Measurements from ENCODE around the gene SPIN2A. TPM values are rescaled to one million over a fixed set of nuclear protein-coding genes. Genes with fewer than 3 reads are reported as not detected.
"Not testable (repeated sequence)": the region's sequence is repeated elsewhere in the genome, so short reads cannot be mapped to it uniquely, and the experiment has no call there.

SPIN2A gene
- total RNA-seq, 1 experiment from 2014 or later, result 2.5 TPM

GRCh38 chrX:57138674-57139073, 1.5 kb upstream of the SPIN2A start:
- no TSS peak for BruUV-seq (replicated peaks)
- CTCF ChIA-PET, result no interaction called here

GRCh38 chrX:57137501-57137900, 304 bp upstream of the SPIN2A start:
- Histone ChIP-seq H3K79me2 (ENCODE audit: low read depth) (no peaks in the 10 kb centered on the region), H3K36me3 (ENCODE audit: low read depth) (no peaks in the 10 kb centered on the region), H3K9me3 (ENCODE audit: insufficient read depth, low read depth) (no peaks in the 10 kb centered on the region), H3K27ac (no peak overlapping the region), H3K4me1 (replicated peaks; ENCODE audit: insufficient read depth) (no peaks in the 10 kb centered on the region), H3K9me2 (ENCODE audit: insufficient read depth) (no peaks in the 10 kb centered on the region), H3K4me3 (no peak overlapping the region), H3K27me3 (ENCODE audit: insufficient read depth, low read depth) (no peaks in the 10 kb centered on the region), H4K20me1 (ENCODE audit: insufficient read depth) (no peaks in the 10 kb centered on the region), H2AFZ (no peak overlapping the region), H3F3A (ENCODE audit: insufficient read depth, low read depth) (no peaks in the 10 kb centered on the region), H3K4me2 (no peak overlapping the region)
- POLR2A ChIA-PET (ENCODE audit: unreplicated experiment), result no interaction called here
- CTCF ChIA-PET, result no interaction called here
- no peak for DNase-seq
- intact Hi-C loops (cut with micrococcal nuclease; ENCODE audit: unreplicated experiment), result no loop called here
- TF ChIP-seq EZH2 (IDR thresholded peaks at IDR 0.05; ENCODE audit: low read depth), result no peak
- no peak for TF ChIP-seq CTCF (conservative IDR thresholded peaks at IDR 0.05)
- BruUV-seq (replicated peaks), result no TSS peak

More at GRCh38 chrX:57138674-57139073, 1.5 kb upstream of the SPIN2A start:
- Histone ChIP-seq H3F3A (ENCODE audit: insufficient read depth, low read depth) (no peaks in the 10 kb centered on the region), H3K36me3 (ENCODE audit: low read depth) (no peaks in the 10 kb centered on the region), H3K79me2 (ENCODE audit: low read depth) (no peaks in the 10 kb centered on the region), H4K20me1 (ENCODE audit: insufficient read depth) (no peaks in the 10 kb centered on the region), H3K4me3 (no peak overlapping the region), H3K27me3 (ENCODE audit: insufficient read depth, low read depth) (no peaks in the 10 kb centered on the region), H3K27ac (no peak overlapping the region), H3K4me1 (replicated peaks; ENCODE audit: insufficient read depth) (no peaks in the 10 kb centered on the region), H3K4me2 (no peak overlapping the region), H2AFZ (no peak overlapping the region), H3K9me3 (ENCODE audit: insufficient read depth, low read depth) (no peaks in the 10 kb centered on the region), H3K9me2 (ENCODE audit: insufficient read depth) (no peaks in the 10 kb centered on the region; the same call in 1 of the 2 replicates)
- TF ChIP-seq EZH2 (IDR thresholded peaks at IDR 0.05; ENCODE audit: low read depth), result no peak
- TF ChIP-seq CTCF (conservative IDR thresholded peaks at IDR 0.05), result no peak
- no peak for DNase-seq
- intact Hi-C loops (cut with micrococcal nuclease; ENCODE audit: unreplicated experiment), result no loop called here
- POLR2A ChIA-PET (ENCODE audit: unreplicated experiment), result no interaction called here

- CTCF ChIA-PET; H3K9me3 ChIP-seq (ENCODE audit: insufficient read depth, low read depth); POLR2A ChIA-PET (ENCODE audit: unreplicated experiment); H3K9me2 ChIP-seq (ENCODE audit: insufficient read depth); H3K4me1 ChIP-seq (replicated peaks; ENCODE audit: insufficient read depth); H3F3A ChIP-seq (ENCODE audit: insufficient read depth, low read depth); H2AFZ ChIP-seq; H3K4me2 ChIP-seq; H3K4me3 ChIP-seq; H3K79me2 ChIP-seq (ENCODE audit: low read depth); DNase-seq; BruUV-seq (replicated peaks); H4K20me1 ChIP-seq (ENCODE audit: insufficient read depth); H3K27me3 ChIP-seq (ENCODE audit: insufficient read depth, low read depth); intact Hi-C loops (cut with micrococcal nuclease; ENCODE audit: unreplicated experiment); H3K27ac ChIP-seq; H3K36me3 ChIP-seq (ENCODE audit: low read depth): not testable (repeated sequence)
These were observed 608 bp downstream of the SPIN2A start for GRCh38 chrX:57136589-57136988.

- CTCF ChIA-PET, result no interaction called here
These were observed 1.9 kb downstream of the SPIN2A start for GRCh38 chrX:57135287-57135686.

More at GRCh38 chrX:57135287-57135686, 1.9 kb downstream of the SPIN2A start:
- Histone ChIP-seq H3K79me2 (ENCODE audit: low read depth) (no peaks in the 10 kb centered on the region), H3K4me3 (no peak overlapping the region), H2AFZ (no peak overlapping the region), H4K20me1 (ENCODE audit: insufficient read depth) (no peaks in the 10 kb centered on the region), H3K9me2 (ENCODE audit: insufficient read depth) (no peaks in the 10 kb centered on the region), H3K36me3 (ENCODE audit: low read depth) (no peaks in the 10 kb centered on the region), H3K4me1 (replicated peaks; ENCODE audit: insufficient read depth) (no peaks in the 10 kb centered on the region), H3F3A (ENCODE audit: insufficient read depth, low read depth) (no peaks in the 10 kb centered on the region), H3K4me2 (no peak overlapping the region), H3K27ac (no peak overlapping the region), H3K9me3 (ENCODE audit: insufficient read depth, low read depth) (no peaks in the 10 kb centered on the region), H3K27me3 (ENCODE audit: insufficient read depth, low read depth) (no peaks in the 10 kb centered on the region)
- TF ChIP-seq EZH2 (IDR thresholded peaks at IDR 0.05; ENCODE audit: low read depth) (no peak), CTCF (conservative IDR thresholded peaks at IDR 0.05) (no peak)
- DNase-seq, result no peak
- no TSS peak for BruUV-seq (replicated peaks)
- POLR2A ChIA-PET (ENCODE audit: unreplicated experiment), result no interaction called here
- intact Hi-C loops (cut with micrococcal nuclease; ENCODE audit: unreplicated experiment), result no loop called here

Data from PC-9 (cell line).